Midbrain (tissue), 1 donor: ENCODE measurements around the gene CCDC9B.

Source experiments
- DNase-seq: peaks from one replicate; lab custom pipeline; 2025; lab: John Stamatoyannopoulos, UW

CCDC9B gene

GRCh38 chr15:40340740-40341400, at the start of gene CCDC9B:
Gene CCDC9B, minus strand, starts transcription at chr15:40340939. Its CDS starts 120 bp downstream, at chr15:40340819.
- DNase-seq = peak; percentile 89

- no peak for DNase-seq
Measured at GRCh38 chr15:40389824-40390595, 49.3 kb upstream of the CCDC9B start.

GRCh38 chr15:40388941-40389823, 48.4 kb upstream of the CCDC9B start:
- no peak for DNase-seq

GRCh38 chr15:40386480-40386879, 45.7 kb upstream of the CCDC9B start:
- DNase-seq = no peak

GRCh38 chr15:40382580-40383456, 42.1 kb upstream of the CCDC9B start, which contains the start of gene KNSTRN:
Gene KNSTRN, plus strand, starts transcription at chr15:40382721. Its CDS starts 115 bp downstream, at chr15:40382836.
- DNase-seq = peak; percentile 92

- DNase-seq = no peak
Measured at GRCh38 chr15:40381818-40382529, 41.2 kb upstream of the CCDC9B start.

- DNase-seq = no peak
Measured at GRCh38 chr15:40380636-40381035, 39.9 kb upstream of the CCDC9B start.

GRCh38 chr15:40379853-40380252, 39.1 kb upstream of the CCDC9B start:
- DNase-seq = no peak

GRCh38 chr15:40379374-40379773, 38.6 kb upstream of the CCDC9B start:
- DNase-seq = no peak

- no peak for DNase-seq
Measured at GRCh38 chr15:40377606-40378005, 36.9 kb upstream of the CCDC9B start.

- no peak for DNase-seq
Measured at GRCh38 chr15:40372981-40373380, 32.2 kb upstream of the CCDC9B start.

- no peak for DNase-seq
Measured at GRCh38 chr15:40369971-40370370, 29.2 kb upstream of the CCDC9B start.

GRCh38 chr15:40369474-40369869, 28.7 kb upstream of the CCDC9B start:
- no peak for DNase-seq

GRCh38 chr15:40368719-40369473, 28.2 kb upstream of the CCDC9B start:
- no peak for DNase-seq

GRCh38 chr15:40367686-40368611, 27.2 kb upstream of the CCDC9B start:
- DNase-seq = peak; percentile 75

GRCh38 chr15:40367371-40367685, 26.6 kb upstream of the CCDC9B start:
- DNase-seq = no peak

- peak; percentile 47 for DNase-seq
Measured at GRCh38 chr15:40366457-40367370, 26.0 kb upstream of the CCDC9B start.
